Fibroblast of pulmonary artery (primary cell): ENCODE data around the gene TXNRD2.

Experiments
- DNase-seq: peaks from one replicate; pipeline ENCODE4 v3.0.0-alpha.2; 2010; ENCODE audit warnings: low read depth
- H3K4me3 ChIP-seq: replicated peaks from 2 replicates; pipeline ENCODE4 v1.5.1; 2011; ENCODE audit warnings: low read depth, mild to moderate bottlenecking, control low read depth, low read length, moderate library complexity
- TF ChIP-seq, protein P1 (sequence below): IDR thresholded peaks from 2 replicates; pipeline ENCODE4 v1.5.1; 2011; ENCODE audit warnings: mild to moderate bottlenecking, control low read depth, low read length, inconsistent platforms; ENCODE audit errors: missing control alignments

The TXNRD2 gene

GRCh38 chr22:19988331-19988808 lies 46.8 kb upstream of the TXNRD2 start:
- no peak for DNase-seq
- H3K4me3 ChIP-seq: no peak overlapping the region
- TF ChIP-seq, protein P1, sequence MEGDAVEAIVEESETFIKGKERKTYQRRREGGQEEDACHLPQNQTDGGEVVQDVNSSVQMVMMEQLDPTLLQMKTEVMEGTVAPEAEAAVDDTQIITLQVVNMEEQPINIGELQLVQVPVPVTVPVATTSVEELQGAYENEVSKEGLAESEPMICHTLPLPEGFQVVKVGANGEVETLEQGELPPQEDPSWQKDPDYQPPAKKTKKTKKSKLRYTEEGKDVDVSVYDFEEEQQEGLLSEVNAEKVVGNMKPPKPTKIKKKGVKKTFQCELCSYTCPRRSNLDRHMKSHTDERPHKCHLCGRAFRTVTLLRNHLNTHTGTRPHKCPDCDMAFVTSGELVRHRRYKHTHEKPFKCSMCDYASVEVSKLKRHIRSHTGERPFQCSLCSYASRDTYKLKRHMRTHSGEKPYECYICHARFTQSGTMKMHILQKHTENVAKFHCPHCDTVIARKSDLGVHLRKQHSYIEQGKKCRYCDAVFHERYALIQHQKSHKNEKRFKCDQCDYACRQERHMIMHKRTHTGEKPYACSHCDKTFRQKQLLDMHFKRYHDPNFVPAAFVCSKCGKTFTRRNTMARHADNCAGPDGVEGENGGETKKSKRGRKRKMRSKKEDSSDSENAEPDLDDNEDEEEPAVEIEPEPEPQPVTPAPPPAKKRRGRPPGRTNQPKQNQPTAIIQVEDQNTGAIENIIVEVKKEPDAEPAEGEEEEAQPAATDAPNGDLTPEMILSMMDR: no peak

DNA sequence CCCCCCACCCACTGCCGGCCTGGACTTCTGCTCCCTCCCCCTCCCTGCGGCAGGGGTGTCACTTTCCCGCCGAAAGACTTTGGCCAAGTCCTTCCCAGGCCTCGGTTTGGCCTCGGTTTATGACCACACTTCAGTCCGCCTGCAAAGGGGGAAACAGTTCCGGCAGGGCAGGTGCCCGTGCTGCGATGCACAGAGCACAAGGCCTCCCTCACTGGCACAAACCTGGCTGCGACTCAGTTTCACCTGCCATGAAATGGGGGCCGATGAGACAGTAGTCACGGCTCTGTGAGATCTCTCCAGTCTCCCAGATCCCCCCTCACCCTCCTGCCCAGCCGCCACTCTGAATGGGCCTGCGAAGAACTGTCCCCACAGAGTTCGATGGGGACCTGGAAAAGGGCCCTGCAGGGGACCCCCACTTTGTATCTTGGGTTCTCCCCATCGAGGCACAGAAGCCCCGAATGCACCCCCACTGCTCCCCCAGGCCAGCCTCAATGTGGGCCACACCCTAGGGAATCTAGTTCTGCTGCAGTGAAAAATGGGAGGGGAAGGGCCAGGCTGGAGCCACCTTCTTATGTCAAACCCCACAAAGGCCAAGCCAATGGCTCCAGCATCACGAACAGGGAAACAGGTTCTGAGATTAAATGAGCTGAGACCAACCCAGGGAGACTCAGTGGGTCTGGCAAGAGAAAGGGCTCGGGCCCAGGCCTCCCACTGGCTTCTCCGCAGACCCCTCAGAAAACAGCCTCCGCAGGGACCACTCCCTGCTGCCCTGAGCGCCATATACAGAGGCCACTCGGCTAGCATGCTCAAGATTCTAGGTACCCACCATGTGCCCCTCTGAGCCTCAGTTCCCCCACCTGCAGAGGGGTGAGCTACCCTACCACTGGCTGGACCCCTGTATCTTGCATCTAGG lies 46.0 kb upstream of the TXNRD2 start:
- TF ChIP-seq, protein P1: no peak
- no peak overlapping the region for H3K4me3 ChIP-seq
- DNase-seq: no peak

- TF ChIP-seq, protein P1: no peak
- peak overlapping the region; percentile 62 for H3K4me3 ChIP-seq
- DNase-seq: peak; percentile 71
Measured at GRCh38 chr22:19986410-19987341, 45.1 kb upstream of the TXNRD2 start.

DNA sequence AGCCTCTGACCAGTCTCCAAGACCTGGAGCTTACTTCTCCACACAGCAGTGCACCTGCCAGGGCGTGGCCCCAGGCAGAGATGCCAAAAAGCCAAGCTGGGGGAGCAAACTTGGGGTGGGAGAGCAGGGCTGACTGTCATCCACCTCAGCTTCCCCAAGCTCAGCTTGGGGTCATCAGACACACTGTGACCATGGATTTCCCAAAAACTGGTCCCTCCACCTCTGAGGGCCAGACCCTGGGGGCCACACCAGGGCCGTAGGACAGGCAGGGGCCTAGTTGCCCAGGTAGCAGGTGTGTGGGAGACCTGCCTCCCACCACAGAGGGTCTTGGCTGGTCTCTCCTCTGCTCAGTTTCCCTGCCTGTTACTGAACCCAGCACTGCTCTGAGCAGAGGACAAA lies 44.4 kb upstream of the TXNRD2 start:
- peak overlapping the region; percentile 62 for H3K4me3 ChIP-seq
- TF ChIP-seq, protein P1: no peak
- DNase-seq: no peak

DNA sequence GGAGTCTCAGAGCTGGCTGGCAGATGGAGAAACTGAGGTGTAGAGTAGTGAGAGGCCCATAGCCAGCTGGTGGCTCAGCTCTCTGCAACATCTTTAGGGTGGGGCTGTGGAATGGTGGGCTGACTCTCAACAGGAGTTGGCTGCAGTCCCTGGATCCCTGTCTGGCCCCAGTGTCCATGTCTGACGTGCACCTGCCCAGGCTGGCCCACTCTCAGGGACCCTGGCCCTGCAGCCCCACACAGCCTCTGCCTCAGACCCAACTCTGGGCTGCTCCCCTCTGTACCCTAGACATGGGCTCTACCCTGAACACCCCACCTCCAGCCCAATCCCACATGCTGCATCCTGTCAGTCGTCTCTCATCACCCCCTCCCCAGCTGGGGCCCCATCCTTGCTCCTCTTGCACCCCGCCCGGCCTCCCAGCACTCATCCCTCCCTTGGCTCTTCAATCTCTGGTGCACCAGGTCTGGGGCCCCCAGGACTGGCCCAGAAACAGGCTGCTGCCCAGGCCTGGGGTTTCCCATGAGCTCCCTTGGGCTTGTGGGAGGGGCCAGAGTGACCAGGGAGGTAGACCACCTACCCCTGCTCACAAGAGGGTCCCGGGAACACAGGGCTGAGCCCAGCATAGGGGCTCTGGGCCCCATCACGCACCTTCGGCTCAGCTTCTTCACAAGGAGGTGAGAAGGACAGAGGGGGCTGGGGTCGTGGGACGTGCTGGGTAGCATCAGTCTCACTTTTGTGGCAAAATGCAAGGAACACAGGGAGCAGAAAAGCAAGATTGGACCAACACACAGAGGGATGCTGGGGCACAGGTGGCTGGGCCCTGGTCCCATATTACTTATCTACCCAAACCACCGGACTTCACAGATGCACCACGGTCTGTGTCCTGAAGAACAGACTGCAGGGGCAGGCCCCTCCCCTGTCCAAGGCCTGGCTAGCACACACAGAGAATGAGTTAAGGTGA lies 43.5 kb upstream of the TXNRD2 start:
- H3K4me3 ChIP-seq: no peak overlapping the region
- DNase-seq: no peak
- TF ChIP-seq, protein P1: no peak

DNA sequence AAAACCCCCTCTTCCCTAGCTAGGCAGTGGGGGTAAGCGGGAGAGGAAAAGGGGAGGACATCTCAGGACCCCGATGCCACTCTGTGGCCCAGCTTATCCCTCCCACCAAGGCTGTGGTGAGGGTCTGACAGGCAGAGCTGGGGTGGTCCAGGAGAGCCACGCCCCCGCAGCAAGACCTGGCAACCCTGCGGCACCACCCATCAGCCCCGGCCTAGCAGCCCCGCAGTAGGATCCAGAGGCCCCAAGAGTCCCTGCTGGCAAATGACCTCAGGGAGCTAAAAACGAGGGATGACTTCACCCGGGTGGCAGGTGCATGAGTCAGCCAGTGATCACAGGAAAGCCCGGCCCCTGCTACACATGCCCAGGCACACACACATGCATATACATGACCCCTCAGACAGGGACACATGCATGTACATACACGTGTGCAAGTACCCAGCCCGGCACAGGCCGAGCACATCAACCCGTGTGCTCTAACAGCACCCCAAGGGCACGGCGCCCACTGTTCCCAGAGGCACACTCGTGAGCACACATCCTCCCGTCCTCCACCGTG lies 42.7 kb upstream of the TXNRD2 start:
- DNase-seq: peak; percentile 38
- TF ChIP-seq, protein P1: no peak
- H3K4me3 ChIP-seq: no peak overlapping the region
